HepG2 (cell line): ENCODE results near the gene BSN. TPM values are rescaled to one million over a fixed set of nuclear protein-coding genes. Genes with fewer than 3 reads are reported as not detected.

Experiments
- ESRRA ChIP-seq: sonication (generic); formaldehyde crosslinking; IDR thresholded peaks from 2 replicates; pipeline ENCODE4 v1.5.1; 2020; ENCODE audit warnings: mild to moderate bottlenecking, low read depth, missing genetic modification reagents
- HMG20A ChIP-seq: IDR thresholded peaks from 2 replicates; pipeline ENCODE4 v1.6.1; 2016; ENCODE audit warnings: borderline replicate concordance
- KDM3A ChIP-seq: IDR thresholded peaks from 2 replicates; pipeline ENCODE4 v1.6.1; 2018; ENCODE audit warnings: low read depth, missing compliant biosample characterization
- PHF20 ChIP-seq: sonication (generic); formaldehyde crosslinking; IDR thresholded peaks from 2 replicates; pipeline ENCODE4 v1.5.0; 2020; ENCODE audit warnings: mild to moderate bottlenecking, missing genetic modification reagents
- RAD21 ChIP-seq: fragments of 450-650 bp; formaldehyde crosslinking; IDR thresholded peaks from 2 replicates; pipeline ENCODE4 v1.5.0; 2020; ENCODE audit warnings: mild to moderate bottlenecking
- SRF ChIP-seq: IDR thresholded peaks from 2 replicates; pipeline ENCODE4 v1.6.1; 2011; ENCODE audit warnings: mild to moderate bottlenecking, low read depth, low read length, moderate library complexity
- ZBTB42 ChIP-seq: sonication (generic); formaldehyde crosslinking; IDR thresholded peaks from 2 replicates; pipeline ENCODE4 v1.5.0; 2020; ENCODE audit warnings: mild to moderate bottlenecking, missing genetic modification reagents
- ZFP82 ChIP-seq: sonication (generic); formaldehyde crosslinking; IDR thresholded peaks from 2 replicates; pipeline ENCODE4 v1.5.1; 2020; ENCODE audit warnings: mild to moderate bottlenecking, missing genetic modification reagents, borderline replicate concordance
- ZNF121 ChIP-seq: sonication (generic); formaldehyde crosslinking; IDR thresholded peaks from 2 replicates; pipeline ENCODE4 v1.5.0; 2020; ENCODE audit warnings: mild to moderate bottlenecking, missing genetic modification reagents
- ZNF20 ChIP-seq: sonication (generic); formaldehyde crosslinking; IDR thresholded peaks from 2 replicates; pipeline ENCODE4 v1.4.0; 2020; ENCODE audit warnings: mild to moderate bottlenecking, moderate library complexity, missing genetic modification reagents
- ZNF317 ChIP-seq: sonication (generic); formaldehyde crosslinking; IDR thresholded peaks from 2 replicates; pipeline ENCODE4 v1.5.0; 2020; ENCODE audit warnings: mild to moderate bottlenecking, missing genetic modification reagents
- ZNF570 ChIP-seq: sonication (generic); formaldehyde crosslinking; IDR thresholded peaks from 2 replicates; pipeline ENCODE4 v1.4.0; 2020; ENCODE audit warnings: mild to moderate bottlenecking, missing genetic modification reagents, borderline replicate concordance
- polyA plus RNA-seq, 8 experiments: library from polyadenylated mRNA; depleted of rRNA in 3 of 8; stranded (reverse) in 7 of 8; unstranded in 1 of 8; fragments of >200 nt; fragmentation: Illumina TruSeq in 4 of 8; extraction: Trizol in 4 of 8; gene quantifications; 2 replicates each; pipeline versions ENCODE4 v1.2.1 to v1.2.3, GENCODE V29; 2011 to 2016; ENCODE audit warnings: low read depth in 4 of 8, missing spikeins in 1 of 8, mixed read lengths in 1 of 8; ENCODE audit not compliant: insufficient read depth in 1 of 8
- total RNA-seq, 5 experiments: library from RNA; depleted of rRNA; stranded (reverse); fragments of >200 nt; fragmentation: Illumina TruSeq; extraction: Trizol; gene quantifications; 2 replicates each; pipeline ENCODE4 v1.2.3, GENCODE V29; 2016; ENCODE audit warnings: low read depth in 1 of 5
- TF ChIP-seq, protein P1 (sequence below): sonication (generic); formaldehyde crosslinking; IDR thresholded peaks from 2 replicates; pipeline ENCODE4 v1.4.0; 2020; ENCODE audit warnings: missing genetic modification reagents, borderline replicate concordance
- TF ChIP-seq, protein P2 (sequence below): sonication (generic); formaldehyde crosslinking; IDR thresholded peaks from 2 replicates; pipeline ENCODE4 v1.8.0; 2022; ENCODE audit warnings: mild to moderate bottlenecking, missing genetic modification reagents; ENCODE audit not compliant: insufficient replicate concordance
- TF ChIP-seq, protein P3 (sequence below): sonication (generic); formaldehyde crosslinking; IDR thresholded peaks from 2 replicates; pipeline ENCODE4 v1.9.0; 2021; ENCODE audit warnings: missing genetic modification reagents, mild to moderate bottlenecking, borderline replicate concordance
- TF ChIP-seq, protein P4 (sequence below): sonication (generic); formaldehyde crosslinking; IDR thresholded peaks from 2 replicates; pipeline ENCODE4 v1.4.0; 2020; ENCODE audit warnings: missing genetic modification reagents
- TF ChIP-seq, protein P5 (sequence below): sonication (generic); formaldehyde crosslinking; conservative IDR thresholded peaks from 2 replicates; pipeline ENCODE4 v1.8.0; 2022; ENCODE audit warnings: missing genetic modification reagents

Gene BSN
- total and polyA plus RNA-seq, 2 of the 13 experiments (the other 11 are each of a cell fraction or from before 2014, with no cell fraction given) = 0.42 to 0.86 TPM

DNA sequence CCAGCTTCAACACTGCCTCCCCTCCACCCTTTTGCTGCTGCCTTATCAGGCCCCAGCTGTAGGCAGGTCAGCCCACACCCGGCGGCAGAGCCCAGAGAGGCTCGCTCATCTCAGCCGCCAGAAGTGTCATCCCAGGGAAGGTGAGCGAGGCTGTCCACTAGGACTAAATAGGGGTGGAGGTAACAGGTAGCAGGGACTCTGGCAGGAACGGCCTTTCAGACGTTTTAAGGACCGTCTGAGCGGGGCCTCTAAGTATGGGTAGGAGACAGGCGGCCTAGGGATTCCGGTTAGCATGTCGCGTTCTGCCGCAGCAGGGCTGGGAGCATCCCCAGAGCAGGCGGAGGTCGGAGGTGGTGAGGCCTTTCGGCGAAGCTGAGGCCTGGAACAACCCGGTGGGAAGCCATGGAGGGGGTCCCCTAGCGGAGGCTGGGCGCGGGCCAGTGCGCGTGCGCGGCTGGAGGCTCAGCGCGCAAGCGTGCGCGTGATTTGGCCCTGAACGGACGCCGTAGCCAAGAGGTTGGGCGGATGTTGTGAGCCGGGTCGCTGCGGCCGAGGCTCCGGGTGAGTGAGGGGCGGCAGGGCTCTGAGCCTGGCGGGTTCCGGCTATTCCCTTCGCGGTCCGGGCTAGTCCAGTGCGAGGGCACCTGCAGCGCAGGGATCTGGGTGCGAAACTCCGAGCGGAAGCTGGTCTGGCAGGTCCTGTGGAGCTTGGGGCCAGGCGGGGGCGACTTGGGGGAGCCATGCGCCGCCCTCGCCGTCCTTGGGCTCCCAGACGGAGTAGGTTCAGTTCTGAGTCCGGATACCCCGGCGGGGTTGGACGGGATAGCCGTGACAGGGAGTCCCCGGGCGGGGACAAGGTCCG lies 135.0 kb downstream of the BSN start, which contains the start of the genes MST1 and RNF123 (continued):
- TF ChIP-seq, protein P1, sequence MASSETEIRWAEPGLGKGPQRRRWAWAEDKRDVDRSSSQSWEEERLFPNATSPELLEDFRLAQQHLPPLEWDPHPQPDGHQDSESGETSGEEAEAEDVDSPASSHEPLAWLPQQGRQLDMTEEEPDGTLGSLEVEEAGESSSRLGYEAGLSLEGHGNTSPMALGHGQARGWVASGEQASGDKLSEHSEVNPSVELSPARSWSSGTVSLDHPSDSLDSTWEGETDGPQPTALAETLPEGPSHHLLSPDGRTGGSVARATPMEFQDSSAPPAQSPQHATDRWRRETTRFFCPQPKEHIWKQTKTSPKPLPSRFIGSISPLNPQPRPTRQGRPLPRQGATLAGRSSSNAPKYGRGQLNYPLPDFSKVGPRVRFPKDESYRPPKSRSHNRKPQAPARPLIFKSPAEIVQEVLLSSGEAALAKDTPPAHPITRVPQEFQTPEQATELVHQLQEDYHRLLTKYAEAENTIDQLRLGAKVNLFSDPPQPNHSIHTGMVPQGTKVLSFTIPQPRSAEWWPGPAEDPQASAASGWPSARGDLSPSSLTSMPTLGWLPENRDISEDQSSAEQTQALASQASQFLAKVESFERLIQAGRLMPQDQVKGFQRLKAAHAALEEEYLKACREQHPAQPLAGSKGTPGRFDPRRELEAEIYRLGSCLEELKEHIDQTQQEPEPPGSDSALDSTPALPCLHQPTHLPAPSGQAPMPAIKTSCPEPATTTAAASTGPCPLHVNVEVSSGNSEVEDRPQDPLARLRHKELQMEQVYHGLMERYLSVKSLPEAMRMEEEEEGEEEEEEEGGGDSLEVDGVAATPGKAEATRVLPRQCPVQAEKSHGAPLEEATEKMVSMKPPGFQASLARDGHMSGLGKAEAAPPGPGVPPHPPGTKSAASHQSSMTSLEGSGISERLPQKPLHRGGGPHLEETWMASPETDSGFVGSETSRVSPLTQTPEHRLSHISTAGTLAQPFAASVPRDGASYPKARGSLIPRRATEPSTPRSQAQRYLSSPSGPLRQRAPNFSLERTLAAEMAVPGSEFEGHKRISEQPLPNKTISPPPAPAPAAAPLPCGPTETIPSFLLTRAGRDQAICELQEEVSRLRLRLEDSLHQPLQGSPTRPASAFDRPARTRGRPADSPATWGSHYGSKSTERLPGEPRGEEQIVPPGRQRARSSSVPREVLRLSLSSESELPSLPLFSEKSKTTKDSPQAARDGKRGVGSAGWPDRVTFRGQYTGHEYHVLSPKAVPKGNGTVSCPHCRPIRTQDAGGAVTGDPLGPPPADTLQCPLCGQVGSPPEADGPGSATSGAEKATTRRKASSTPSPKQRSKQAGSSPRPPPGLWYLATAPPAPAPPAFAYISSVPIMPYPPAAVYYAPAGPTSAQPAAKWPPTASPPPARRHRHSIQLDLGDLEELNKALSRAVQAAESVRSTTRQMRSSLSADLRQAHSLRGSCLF (CRISPR knock-in tag) = 0 out of 2 replicates have a peak, but pooled peaks have one; percentile 50
- TF ChIP-seq KDM3A (CRISPR knock-in tag) (peak; percentile 55; the same call in 1 of the 2 replicates), ZNF570 (CRISPR knock-in tag) (no peak), SRF (no peak), ZFP82 (peak; percentile 98), ZNF121 (CRISPR knock-in tag) (no peak), RAD21 (0 out of 2 replicates have a peak, but pooled peaks have one; percentile 8), ZNF20 (no peak), HMG20A (CRISPR knock-in tag) (no peak), ZBTB42 (CRISPR knock-in tag) (no peak), ZNF317 (CRISPR knock-in tag) (no peak), PHF20 (peak; percentile 90), ESRRA (CRISPR knock-in tag) (no peak)
- TF ChIP-seq, protein P2, sequence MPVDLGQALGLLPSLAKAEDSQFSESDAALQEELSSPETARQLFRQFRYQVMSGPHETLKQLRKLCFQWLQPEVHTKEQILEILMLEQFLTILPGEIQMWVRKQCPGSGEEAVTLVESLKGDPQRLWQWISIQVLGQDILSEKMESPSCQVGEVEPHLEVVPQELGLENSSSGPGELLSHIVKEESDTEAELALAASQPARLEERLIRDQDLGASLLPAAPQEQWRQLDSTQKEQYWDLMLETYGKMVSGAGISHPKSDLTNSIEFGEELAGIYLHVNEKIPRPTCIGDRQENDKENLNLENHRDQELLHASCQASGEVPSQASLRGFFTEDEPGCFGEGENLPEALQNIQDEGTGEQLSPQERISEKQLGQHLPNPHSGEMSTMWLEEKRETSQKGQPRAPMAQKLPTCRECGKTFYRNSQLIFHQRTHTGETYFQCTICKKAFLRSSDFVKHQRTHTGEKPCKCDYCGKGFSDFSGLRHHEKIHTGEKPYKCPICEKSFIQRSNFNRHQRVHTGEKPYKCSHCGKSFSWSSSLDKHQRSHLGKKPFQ = no peak
- TF ChIP-seq, protein P3, sequence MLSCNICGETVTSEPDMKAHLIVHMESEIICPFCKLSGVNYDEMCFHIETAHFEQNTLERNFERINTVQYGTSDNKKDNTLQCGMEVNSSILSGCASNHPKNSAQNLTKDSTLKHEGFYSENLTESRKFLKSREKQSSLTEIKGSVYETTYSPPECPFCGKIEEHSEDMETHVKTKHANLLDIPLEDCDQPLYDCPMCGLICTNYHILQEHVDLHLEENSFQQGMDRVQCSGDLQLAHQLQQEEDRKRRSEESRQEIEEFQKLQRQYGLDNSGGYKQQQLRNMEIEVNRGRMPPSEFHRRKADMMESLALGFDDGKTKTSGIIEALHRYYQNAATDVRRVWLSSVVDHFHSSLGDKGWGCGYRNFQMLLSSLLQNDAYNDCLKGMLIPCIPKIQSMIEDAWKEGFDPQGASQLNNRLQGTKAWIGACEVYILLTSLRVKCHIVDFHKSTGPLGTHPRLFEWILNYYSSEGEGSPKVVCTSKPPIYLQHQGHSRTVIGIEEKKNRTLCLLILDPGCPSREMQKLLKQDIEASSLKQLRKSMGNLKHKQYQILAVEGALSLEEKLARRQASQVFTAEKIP (CRISPR knock-in tag) = no peak
- TF ChIP-seq, protein P4, sequence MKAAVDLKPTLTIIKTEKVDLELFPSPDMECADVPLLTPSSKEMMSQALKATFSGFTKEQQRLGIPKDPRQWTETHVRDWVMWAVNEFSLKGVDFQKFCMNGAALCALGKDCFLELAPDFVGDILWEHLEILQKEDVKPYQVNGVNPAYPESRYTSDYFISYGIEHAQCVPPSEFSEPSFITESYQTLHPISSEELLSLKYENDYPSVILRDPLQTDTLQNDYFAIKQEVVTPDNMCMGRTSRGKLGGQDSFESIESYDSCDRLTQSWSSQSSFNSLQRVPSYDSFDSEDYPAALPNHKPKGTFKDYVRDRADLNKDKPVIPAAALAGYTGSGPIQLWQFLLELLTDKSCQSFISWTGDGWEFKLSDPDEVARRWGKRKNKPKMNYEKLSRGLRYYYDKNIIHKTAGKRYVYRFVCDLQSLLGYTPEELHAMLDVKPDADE (CRISPR knock-in tag) = peak; percentile 20; the same call in 1 of the 2 replicates
- TF ChIP-seq, protein P5, sequence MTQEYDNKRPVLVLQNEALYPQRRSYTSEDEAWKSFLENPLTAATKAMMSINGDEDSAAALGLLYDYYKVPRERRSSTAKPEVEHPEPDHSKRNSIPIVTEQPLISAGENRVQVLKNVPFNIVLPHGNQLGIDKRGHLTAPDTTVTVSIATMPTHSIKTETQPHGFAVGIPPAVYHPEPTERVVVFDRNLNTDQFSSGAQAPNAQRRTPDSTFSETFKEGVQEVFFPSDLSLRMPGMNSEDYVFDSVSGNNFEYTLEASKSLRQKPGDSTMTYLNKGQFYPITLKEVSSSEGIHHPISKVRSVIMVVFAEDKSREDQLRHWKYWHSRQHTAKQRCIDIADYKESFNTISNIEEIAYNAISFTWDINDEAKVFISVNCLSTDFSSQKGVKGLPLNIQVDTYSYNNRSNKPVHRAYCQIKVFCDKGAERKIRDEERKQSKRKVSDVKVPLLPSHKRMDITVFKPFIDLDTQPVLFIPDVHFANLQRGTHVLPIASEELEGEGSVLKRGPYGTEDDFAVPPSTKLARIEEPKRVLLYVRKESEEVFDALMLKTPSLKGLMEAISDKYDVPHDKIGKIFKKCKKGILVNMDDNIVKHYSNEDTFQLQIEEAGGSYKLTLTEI (CRISPR knock-in tag) = no peak
